C4-2B (cell line): ENCODE measurements around the gene TST.
"Not testable (repeated sequence)": the region's sequence is repeated elsewhere in the genome, so short reads cannot be mapped to it uniquely, and the experiment has no call there.

Experiments used
- H3K27ac ChIP-seq: fragments of 450-650 bp; 2 replicates; pipeline ENCODE4 v1.5.1; 2017
- CTCF ChIP-seq: fragments of 450-650 bp; conservative IDR thresholded peaks from 2 replicates; pipeline ENCODE4 v1.5.1; 2017; ENCODE audit warnings: mild to moderate bottlenecking
- ZFX ChIP-seq: fragments of 450-650 bp; IDR thresholded peaks from 2 replicates; pipeline ENCODE4 v1.6.1; 2017

Gene TST

GRCh38 chr22:37001826-37002225, 17.4 kb downstream of the TST start:
- no peak for TF ChIP-seq ZFX
- no peak for TF ChIP-seq CTCF
- H3K27ac ChIP-seq = no peak overlapping the region

DNA sequence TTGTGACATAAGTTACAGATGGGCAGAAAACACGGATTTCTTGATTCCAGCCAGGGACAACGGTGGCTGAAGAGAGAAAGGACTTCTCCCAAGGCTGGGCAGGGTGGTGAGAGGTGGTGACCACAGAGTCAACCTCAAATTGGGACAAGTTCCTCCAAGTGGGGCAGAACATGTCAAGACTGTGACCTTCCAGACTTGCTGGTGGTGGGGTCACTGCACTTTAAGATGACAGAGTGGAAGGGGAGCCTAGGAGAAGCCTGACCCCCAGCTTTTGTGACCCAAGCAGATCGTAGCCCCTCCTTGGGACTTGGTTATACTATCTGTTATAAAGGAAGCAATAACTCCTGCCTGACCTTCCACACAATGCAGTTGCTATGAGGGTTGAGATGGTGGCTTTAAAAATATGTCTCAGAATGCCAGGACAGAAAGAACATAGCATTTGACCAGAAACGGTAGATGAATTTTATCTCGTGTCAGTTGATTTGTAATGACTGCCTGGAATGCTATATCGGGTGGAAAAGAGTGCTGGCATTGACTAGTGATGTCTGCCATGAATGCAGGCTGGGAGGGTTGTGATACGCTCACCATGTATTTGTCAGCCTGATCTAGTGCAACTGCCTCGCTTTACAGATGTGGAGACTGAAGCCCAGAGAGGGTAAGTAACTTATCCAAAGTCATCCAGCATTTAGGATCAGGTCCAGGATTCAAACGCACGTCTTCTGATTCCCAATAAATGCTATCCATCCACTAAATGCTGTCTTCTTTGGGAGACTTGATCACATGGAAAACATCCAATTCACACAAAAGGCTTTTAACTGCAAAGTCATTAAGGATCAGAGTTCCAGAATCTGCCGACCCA, 18.3 kb downstream of the TST start:
- no peak for TF ChIP-seq ZFX
- no peak for TF ChIP-seq CTCF
- H3K27ac ChIP-seq = no peak overlapping the region

- H3K27ac ChIP-seq = no peak overlapping the region
- TF ChIP-seq ZFX (no peak), CTCF (no peak)
These were observed 19.8 kb downstream of the TST start for GRCh38 chr22:36999463-36999862.

DNA sequence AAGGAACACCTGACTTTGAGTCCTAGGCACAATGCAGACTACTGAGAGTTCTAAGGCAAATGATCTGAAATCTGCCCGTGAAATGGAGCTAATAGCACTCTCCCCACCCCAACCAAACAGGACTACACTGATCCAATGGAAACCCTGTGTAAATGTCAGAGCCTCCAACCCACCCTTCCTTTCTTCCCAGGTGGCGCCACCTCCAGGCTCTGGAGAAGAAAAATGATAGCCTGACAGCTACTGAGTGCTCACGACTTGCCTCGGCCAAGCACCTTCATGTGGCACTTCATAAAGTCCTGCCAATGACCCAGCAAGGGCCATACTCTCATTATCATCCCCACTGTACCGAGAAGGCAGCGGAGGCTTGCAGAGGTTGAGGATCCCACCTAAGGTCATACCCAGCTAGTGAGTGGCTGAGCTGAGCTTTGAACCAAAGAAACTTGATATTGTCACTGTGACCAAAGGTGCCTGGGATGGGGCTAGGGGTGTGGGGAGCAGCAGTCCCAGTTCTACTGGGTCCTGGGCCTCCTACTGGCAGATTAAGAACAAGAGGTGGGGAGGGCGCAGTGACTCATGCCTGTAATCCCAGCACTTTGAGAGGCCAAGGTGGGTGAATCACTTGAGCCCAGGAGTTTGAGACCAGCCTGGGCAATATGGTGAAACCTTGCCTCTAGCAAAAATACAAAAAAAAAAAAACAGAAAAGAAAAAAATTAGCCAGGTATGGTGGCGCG, 20.5 kb downstream of the TST start:
- H3K27ac ChIP-seq = no peak overlapping the region
- TF ChIP-seq ZFX (no peak), CTCF (no peak)

GRCh38 chr22:36997746-36998145, 21.5 kb downstream of the TST start:
- H3K27ac ChIP-seq = no peak overlapping the region
- no peak for TF ChIP-seq CTCF
- TF ChIP-seq ZFX = no peak

- TF ChIP-seq CTCF = no peak
- TF ChIP-seq ZFX = no peak
- H3K27ac ChIP-seq = no peak overlapping the region
These were observed 28.0 kb downstream of the TST start for GRCh38 chr22:36991206-36991605.

DNA sequence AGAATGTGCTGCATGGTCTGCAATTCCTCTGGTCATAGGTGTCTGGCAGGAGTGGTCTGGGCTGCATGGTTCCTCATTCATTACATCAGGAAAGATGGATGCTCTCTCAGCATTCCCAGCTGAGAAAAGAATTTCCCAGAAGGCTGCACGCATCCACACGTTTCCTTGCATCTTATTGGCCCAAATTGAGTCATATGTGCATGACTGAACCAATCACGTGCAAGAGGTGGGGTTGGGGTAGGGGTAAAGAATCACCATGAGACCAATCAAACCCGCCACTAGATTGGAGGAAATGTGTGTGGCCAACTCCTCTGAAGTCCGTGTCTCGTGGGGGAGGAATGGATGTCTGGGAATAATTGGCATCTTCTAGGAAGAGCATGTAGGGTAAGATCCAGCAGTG, 28.8 kb downstream of the TST start:
- no peak overlapping the region for H3K27ac ChIP-seq
- TF ChIP-seq CTCF = no peak
- TF ChIP-seq ZFX = no peak

DNA sequence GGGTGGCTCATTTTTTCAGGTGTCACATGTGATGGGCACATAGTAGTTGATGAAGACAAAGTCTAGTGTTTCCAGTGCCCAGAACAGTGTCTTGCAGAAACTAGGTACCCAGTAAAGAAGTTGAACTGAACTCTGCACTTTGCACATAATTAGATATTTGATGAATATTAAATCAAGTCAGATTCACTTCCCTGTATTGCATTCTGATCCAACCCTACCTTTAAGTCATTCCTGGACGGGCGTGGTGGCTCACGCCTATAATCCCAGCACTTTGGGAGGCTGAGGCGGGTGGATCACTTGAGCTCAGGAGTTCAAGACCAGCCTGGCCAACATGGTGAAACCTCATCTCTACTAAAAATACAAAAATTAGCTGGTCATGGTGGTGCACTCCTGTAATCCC, 30.2 kb downstream of the TST start:
- H3K27ac ChIP-seq = not testable (repeated sequence)
